Gastroesophageal sphincter (tissue), 4 donors: Measurements from ENCODE around the gene FLRT2. TPM values are rescaled to one million over a fixed set of nuclear protein-coding genes. Genes with fewer than 3 reads are reported as not detected.

Experiments used
- ATAC-seq: fragments of 150-250 bp; one replicate; pipeline ENCODE4 v1.9.1; 2016; ENCODE audit warnings: mild to moderate bottlenecking, moderate library complexity
- H3K27ac ChIP-seq, 4 donors: fragments of 200-600 bp; sonication (generic) in 3 of 4; 1 replicate in 3 of 4; 2 replicates in 1 of 4; pipeline ENCODE4 v1.5.1; 2016 to 2019
- H3K27me3 ChIP-seq: fragments of 200-600 bp; sonication (generic); one replicate; pipeline ENCODE4 v1.5.1; 2019
- H3K36me3 ChIP-seq, 2 donors: fragments of 200-600 bp; sonication (generic); one replicate each; pipeline ENCODE4 v1.5.1; 2019; ENCODE audit warnings: control low read depth in 1 of 2
- H3K4me1 ChIP-seq, 3 donors: fragments of 200-600 bp; sonication (generic); 1 replicate in 2 of 3; 2 replicates in 1 of 3; pipeline ENCODE4 v1.5.1; 2016 to 2019; ENCODE audit warnings: control low read depth in 2 of 3
- H3K4me3 ChIP-seq, 2 donors: fragments of 200-600 bp; sonication (generic); one replicate each; pipeline ENCODE4 v1.5.1; 2019; ENCODE audit warnings: mild to moderate bottlenecking in 1 of 2, moderate library complexity in 1 of 2
- H3K9me3 ChIP-seq, 3 donors: fragments of 200-600 bp; sonication (generic); one replicate each; pipeline ENCODE4 v1.5.1; 2017 to 2019; ENCODE audit warnings: control low read depth in 2 of 3
- EP300 ChIP-seq: sonication (generic); formaldehyde crosslinking; IDR thresholded peaks from one replicate; pipeline ENCODE4 v1.6.1; 2017; ENCODE audit warnings: antibody characterized with exemption, mild to moderate bottlenecking
- POLR2A ChIP-seq, 2 donors: fragments of 450-650 bp; IDR thresholded peaks; one replicate each; pipeline ENCODE4 v1.6.1; 2017; ENCODE audit warnings: antibody characterized with exemption in 2 of 2, mild to moderate bottlenecking in 2 of 2, moderate library complexity in 1 of 2
- POLR2AphosphoS5 ChIP-seq: sonication (generic); formaldehyde crosslinking; IDR thresholded peaks from one replicate; pipeline ENCODE4 v1.6.1; 2017; ENCODE audit warnings: antibody characterized with exemption
- WGBS, 2 donors: methylation state at CpG; one replicate each; pipeline ENCODE4 v1.1.5; 2018; ENCODE audit warnings: low coverage in 1 of 2; 5-methylcytosine and 5-hydroxymethylcytosine counted together
- total RNA-seq, 4 donors: library from RNA; depleted of rRNA; stranded (reverse); fragments of >200 nt; gene quantifications; one replicate each; pipeline ENCODE4 v1.1.0, GENCODE V29; 2016
- TF ChIP-seq, protein P1 (sequence below), 4 experiments: fragments of 200-600 bp in 2 of 4; fragments of 450-650 bp in 2 of 4; sonication (generic) in 1 of 4; IDR thresholded peaks; one replicate each; pipeline ENCODE4 v1.5.1; 2017 to 2019; ENCODE audit warnings: antibody characterized with exemption in 4 of 4, mild to moderate bottlenecking in 2 of 4, moderate library complexity in 2 of 4

FLRT2 gene
- total RNA-seq, 4 donors from 2014 or later: 9.2 to 30.8 (median 16.4) TPM

- H3K4me1 ChIP-seq: no peaks in the 10 kb centered on the region
- WGBS, 2 donors: 71 to 87% methylated on average over 5 of the region's 5 CpGs
- no peaks in the 10 kb centered on the region for H3K9me3 ChIP-seq
- H3K27me3 ChIP-seq: no peaks in the 10 kb centered on the region
- no peak overlapping the region for H3K27ac ChIP-seq
- no peaks in the 10 kb centered on the region for H3K36me3 ChIP-seq
- TF ChIP-seq EP300 (no peak), POLR2AphosphoS5 (no peak), POLR2A (IDR thresholded peaks at IDR 0.05) (no peak)
- TF ChIP-seq, protein P1, sequence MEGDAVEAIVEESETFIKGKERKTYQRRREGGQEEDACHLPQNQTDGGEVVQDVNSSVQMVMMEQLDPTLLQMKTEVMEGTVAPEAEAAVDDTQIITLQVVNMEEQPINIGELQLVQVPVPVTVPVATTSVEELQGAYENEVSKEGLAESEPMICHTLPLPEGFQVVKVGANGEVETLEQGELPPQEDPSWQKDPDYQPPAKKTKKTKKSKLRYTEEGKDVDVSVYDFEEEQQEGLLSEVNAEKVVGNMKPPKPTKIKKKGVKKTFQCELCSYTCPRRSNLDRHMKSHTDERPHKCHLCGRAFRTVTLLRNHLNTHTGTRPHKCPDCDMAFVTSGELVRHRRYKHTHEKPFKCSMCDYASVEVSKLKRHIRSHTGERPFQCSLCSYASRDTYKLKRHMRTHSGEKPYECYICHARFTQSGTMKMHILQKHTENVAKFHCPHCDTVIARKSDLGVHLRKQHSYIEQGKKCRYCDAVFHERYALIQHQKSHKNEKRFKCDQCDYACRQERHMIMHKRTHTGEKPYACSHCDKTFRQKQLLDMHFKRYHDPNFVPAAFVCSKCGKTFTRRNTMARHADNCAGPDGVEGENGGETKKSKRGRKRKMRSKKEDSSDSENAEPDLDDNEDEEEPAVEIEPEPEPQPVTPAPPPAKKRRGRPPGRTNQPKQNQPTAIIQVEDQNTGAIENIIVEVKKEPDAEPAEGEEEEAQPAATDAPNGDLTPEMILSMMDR (IDR thresholded peaks at IDR 0.05): no peak
- no peak overlapping the region for H3K4me3 ChIP-seq
- ATAC-seq: no peak
Measured at GRCh38 chr14:85542623-85543022, 12.7 kb downstream of the FLRT2 start.

DNA sequence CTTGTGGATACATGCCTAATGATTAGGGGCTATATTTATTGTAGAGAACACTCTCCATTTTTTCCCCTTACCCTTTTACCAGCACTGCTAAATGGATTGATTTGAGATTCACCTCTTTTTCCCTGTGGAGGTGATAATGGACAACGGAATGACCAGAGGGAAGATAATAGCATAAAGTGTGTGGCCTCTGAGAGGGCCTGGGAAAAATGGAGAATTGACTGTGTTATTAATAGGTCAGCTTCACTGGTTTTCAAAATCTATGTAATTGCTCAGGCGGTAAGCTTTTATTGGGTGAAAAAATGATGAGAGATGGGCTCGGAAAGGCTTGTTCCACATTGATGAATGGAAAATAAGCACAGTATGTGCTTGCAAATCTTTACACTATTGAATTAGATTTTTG, 15.8 kb downstream of the FLRT2 start:
- 76 to 78% methylated on average over 3 of the region's 3 CpGs for WGBS, 2 donors

GRCh38 chr14:85546390-85546789, 16.4 kb downstream of the FLRT2 start:
- H3K27ac ChIP-seq: no peak overlapping the region
- ATAC-seq: no peak
- H3K36me3 ChIP-seq: peaks cover 0 to 6% of the 10 kb centered on the region in 2 donors
- no peaks in the 10 kb centered on the region for H3K4me1 ChIP-seq
- peaks cover 0 to 7% (median 0%) of the 10 kb centered on the region in 3 donors for H3K9me3 ChIP-seq
- 88 to 100% methylated on average over 1 to 2 of the region's 3 CpGs for WGBS, 2 donors
- no peaks in the 10 kb centered on the region for H3K27me3 ChIP-seq
- TF ChIP-seq POLR2AphosphoS5 (no peak), POLR2A (IDR thresholded peaks at IDR 0.05) (no peak), EP300 (no peak)
- TF ChIP-seq, protein P1 (IDR thresholded peaks at IDR 0.05): no peak
- no peak overlapping the region for H3K4me3 ChIP-seq

More for the DNA sequence above, 15.8 kb downstream of the FLRT2 start:
- Histone ChIP-seq H3K4me3 (no peak overlapping the region), H3K4me1 (no peaks in the 10 kb centered on the region), H3K27me3 (no peaks in the 10 kb centered on the region), H3K9me3 (peaks cover 0 to 7% (median 0%) of the 10 kb centered on the region in 3 donors), H3K36me3 (peaks cover 0 to 6% of the 10 kb centered on the region in 2 donors), H3K27ac (no peak overlapping the region)
- no peak for ATAC-seq
- TF ChIP-seq, protein P1 (IDR thresholded peaks at IDR 0.05): no peak
- TF ChIP-seq POLR2AphosphoS5 (no peak), EP300 (no peak), POLR2A (IDR thresholded peaks at IDR 0.05) (no peak)

GRCh38 chr14:85549697-85550096, 19.8 kb downstream of the FLRT2 start:
- TF ChIP-seq POLR2AphosphoS5 (no peak), POLR2A (IDR thresholded peaks at IDR 0.05) (no peak), EP300 (no peak)
- TF ChIP-seq, protein P1 (IDR thresholded peaks at IDR 0.05): no peak
- Histone ChIP-seq H3K36me3 (peaks cover 0 to 6% of the 10 kb centered on the region in 2 donors), H3K4me3 (no peak overlapping the region), H3K27me3 (no peaks in the 10 kb centered on the region), H3K9me3 (peaks cover 0 to 7% (median 0%) of the 10 kb centered on the region in 3 donors), H3K4me1 (no peaks in the 10 kb centered on the region), H3K27ac (no peak overlapping the region)
- ATAC-seq: no peak
- 92 to 100% methylated on average over 1 to 2 of the region's 2 CpGs for WGBS, 2 donors

DNA sequence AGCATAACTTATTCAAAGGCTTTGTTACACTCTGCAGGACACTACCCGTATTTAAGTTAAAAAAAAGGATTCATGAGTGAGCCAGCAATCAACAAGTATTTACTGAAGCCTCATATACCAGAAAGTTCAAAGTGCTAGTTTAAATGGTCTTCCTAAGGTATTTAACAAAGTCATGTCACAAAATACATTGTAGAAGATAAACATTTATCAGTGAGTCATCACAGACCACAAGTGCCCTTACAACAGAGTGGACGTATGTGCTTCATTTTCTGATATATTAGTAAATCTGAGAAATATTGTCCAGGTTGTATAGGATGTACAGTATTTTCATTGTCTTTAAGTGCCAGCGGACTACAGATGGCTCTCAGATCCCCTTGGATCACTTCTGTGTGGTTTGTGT, 24.2 kb downstream of the FLRT2 start:
- no peaks in the 10 kb centered on the region for H3K4me1 ChIP-seq
- peaks cover 0 to 2% (median 0%) of the 10 kb centered on the region in 3 donors for H3K9me3 ChIP-seq
- H3K27me3 ChIP-seq: no peaks in the 10 kb centered on the region
- no peak for ATAC-seq
- WGBS, 2 donors: 60% methylated on average over 3 of the region's 3 CpGs
- H3K27ac ChIP-seq: no peak overlapping the region
- H3K4me3 ChIP-seq: no peak overlapping the region
- H3K36me3 ChIP-seq: peaks cover 0 to 2% of the 10 kb centered on the region in 2 donors
- no peak for TF ChIP-seq EP300
- TF ChIP-seq POLR2AphosphoS5: no peak
- TF ChIP-seq, protein P1 (IDR thresholded peaks at IDR 0.05): no peak
- no peak for TF ChIP-seq POLR2A (IDR thresholded peaks at IDR 0.05)
